ENCODE results near the gene LARP4B.
A peak's percentile ranks its signal among the peaks of the same experiment; 100 is the strongest.

The LARP4B gene

DNA sequence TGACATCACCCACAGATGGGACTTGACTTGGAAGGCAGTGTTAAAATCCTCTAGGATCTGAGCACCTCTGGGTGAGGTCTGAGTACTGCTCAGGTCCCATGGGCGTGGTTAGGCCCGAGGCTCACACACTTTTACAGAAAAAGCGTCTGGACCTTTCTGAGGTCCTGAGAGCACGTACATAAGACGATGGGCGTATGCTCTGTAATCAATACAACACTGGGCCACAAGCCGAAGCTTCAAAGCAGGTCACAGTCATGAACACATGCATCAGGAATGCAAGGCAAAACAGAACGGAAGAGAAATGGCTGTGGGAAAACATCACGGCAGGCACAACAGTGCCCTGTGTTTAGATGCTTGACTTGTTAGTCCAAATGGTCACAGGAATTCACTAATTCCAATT is 112.2 kb downstream of the LARP4B start:
- Histone ChIP-seq H2BK12ac (ENCODE audit: low read length) (no peak overlapping the region), H3K4me1 (ENCODE audit: control insufficient read depth in 2 of 2, insufficient read depth in 1 of 2, low read depth in 1 of 2, low read length in 2 of 2) (no peaks in the 10 kb centered on the region), H2BK120ac (ENCODE audit: low read depth, low read length) (no peak overlapping the region), H3K14ac (ENCODE audit: low read length) (no peak overlapping the region), H3K23ac (ENCODE audit: low read depth, low read length, poor library complexity) (no peak overlapping the region), H3K18ac (ENCODE audit: low read length) (no peak overlapping the region), H2AFZ (ENCODE audit: low read length) (no peak overlapping the region), H3K27ac (replicated peaks; ENCODE audit: low read length) (no peak overlapping the region), H3K27me3 (ENCODE audit: control insufficient read depth in 3 of 3, insufficient read depth in 3 of 3, low read depth in 1 of 3, low read length in 3 of 3) (no peaks in the 10 kb centered on the region), H3K9me3 (replicated peaks in 1 of 2; ENCODE audit: control insufficient read depth in 2 of 2, insufficient read depth in 1 of 2, low read depth in 1 of 2, low read length in 2 of 2) (no peaks in the 10 kb centered on the region), H3K4ac (ENCODE audit: low read length) (no peak overlapping the region), H4K91ac (ENCODE audit: low read depth, low read length, poor library complexity) (no peak overlapping the region), H2AK5ac (ENCODE audit: low read depth, low read length) (no peak overlapping the region), H3K9ac (ENCODE audit: low read depth, low read length, poor library complexity) (no peak overlapping the region), H3K36me3 (replicated peaks in 1 of 2; ENCODE audit: control insufficient read depth in 2 of 2, insufficient read depth in 2 of 2, low read length in 2 of 2) (peaks cover 70 to 100% of the 10 kb centered on the region in 2 donors), H2BK15ac (ENCODE audit: low read length) (no peak overlapping the region), H3K4me3 (ENCODE audit: low read length in 2 of 2) (no peak overlapping the region), H2BK5ac (ENCODE audit: low read length) (no peak overlapping the region), H3K4me2 (ENCODE audit: insufficient read depth, low read length, poor library complexity, severe bottlenecking) (no peak overlapping the region), H3K79me1 (ENCODE audit: low read depth, low read length) (peaks cover 2% of the 10 kb centered on the region), H4K8ac (ENCODE audit: low read depth, low read length) (no peak overlapping the region)
- DNase-seq (ENCODE audit: low spot score), result no peak
- whole genome bisulfite sequencing, 2 donors (ENCODE audit: extremely low coverage in 2 of 2, insufficient read length in 2 of 2, insufficient replicate concordance in 1 of 2), result no CpG with 5 or more reads among the region's 9 CpGs

DNA sequence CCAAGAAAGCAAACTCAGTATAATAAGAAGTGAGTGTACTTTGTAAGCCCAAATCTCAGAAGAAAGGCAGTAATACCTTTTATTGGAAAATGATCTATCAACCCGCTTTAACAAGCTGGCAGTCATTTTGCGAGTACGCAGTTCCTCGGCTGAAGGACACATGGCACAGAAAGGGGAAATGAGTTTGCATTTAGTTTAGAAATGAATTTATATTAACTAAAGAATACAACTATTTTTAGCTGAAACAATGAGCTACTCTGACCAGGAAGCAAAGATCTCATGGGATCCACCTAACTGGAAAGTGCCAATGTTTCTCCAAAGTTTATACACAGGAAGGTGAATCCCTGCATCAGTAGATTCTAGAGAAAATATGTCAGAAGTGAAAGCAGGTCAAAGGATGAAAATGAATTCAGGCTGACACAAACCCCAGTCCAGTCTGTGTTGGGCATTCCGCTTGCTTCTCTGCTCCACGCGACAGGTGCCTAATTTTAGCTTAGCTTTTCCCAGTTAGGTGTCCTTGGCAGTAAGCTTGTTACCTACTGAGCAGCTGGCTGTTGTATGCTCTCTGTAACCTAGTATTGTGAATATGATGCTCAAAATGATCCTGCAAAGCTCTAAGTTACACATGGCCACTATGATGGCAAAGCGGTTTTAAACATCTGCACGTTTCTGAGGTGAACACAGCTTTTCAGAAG is 112.8 kb downstream of the LARP4B start:
- Histone ChIP-seq H4K91ac (ENCODE audit: low read depth, low read length, poor library complexity) (no peak overlapping the region), H3K23ac (ENCODE audit: low read depth, low read length, poor library complexity) (no peak overlapping the region), H2BK5ac (ENCODE audit: low read length) (no peak overlapping the region), H3K27me3 (ENCODE audit: control insufficient read depth in 3 of 3, insufficient read depth in 3 of 3, low read depth in 1 of 3, low read length in 3 of 3) (no peaks in the 10 kb centered on the region), H2AFZ (ENCODE audit: low read length) (no peak overlapping the region), H3K9me3 (replicated peaks in 1 of 2; ENCODE audit: control insufficient read depth in 2 of 2, insufficient read depth in 1 of 2, low read depth in 1 of 2, low read length in 2 of 2) (no peaks in the 10 kb centered on the region), H3K4me1 (ENCODE audit: control insufficient read depth in 2 of 2, insufficient read depth in 1 of 2, low read depth in 1 of 2, low read length in 2 of 2) (no peaks in the 10 kb centered on the region), H3K4me3 (ENCODE audit: low read length in 2 of 2) (no peak overlapping the region), H3K4me2 (ENCODE audit: insufficient read depth, low read length, poor library complexity, severe bottlenecking) (no peak overlapping the region), H2AK5ac (ENCODE audit: low read depth, low read length) (no peak overlapping the region), H3K27ac (replicated peaks; ENCODE audit: low read length) (no peak overlapping the region), H3K79me1 (ENCODE audit: low read depth, low read length) (peaks cover 2% of the 10 kb centered on the region), H4K8ac (ENCODE audit: low read depth, low read length) (no peak overlapping the region), H2BK120ac (ENCODE audit: low read depth, low read length) (no peak overlapping the region), H3K36me3 (replicated peaks in 1 of 2; ENCODE audit: control insufficient read depth in 2 of 2, insufficient read depth in 2 of 2, low read length in 2 of 2) (peaks cover 68 to 98% of the 10 kb centered on the region in 2 donors), H3K9ac (ENCODE audit: low read depth, low read length, poor library complexity) (no peak overlapping the region), H3K14ac (ENCODE audit: low read length) (no peak overlapping the region), H2BK15ac (ENCODE audit: low read length) (no peak overlapping the region), H3K18ac (ENCODE audit: low read length) (no peak overlapping the region), H3K4ac (ENCODE audit: low read length) (no peak overlapping the region), H2BK12ac (ENCODE audit: low read length) (no peak overlapping the region)
- no CpG with 5 or more reads among the region's 9 CpGs for WGBS, 2 donors (ENCODE audit: extremely low coverage in 2 of 2, insufficient read length in 2 of 2, insufficient replicate concordance in 1 of 2)
- DNase-seq (ENCODE audit: low spot score), result no peak

DNA sequence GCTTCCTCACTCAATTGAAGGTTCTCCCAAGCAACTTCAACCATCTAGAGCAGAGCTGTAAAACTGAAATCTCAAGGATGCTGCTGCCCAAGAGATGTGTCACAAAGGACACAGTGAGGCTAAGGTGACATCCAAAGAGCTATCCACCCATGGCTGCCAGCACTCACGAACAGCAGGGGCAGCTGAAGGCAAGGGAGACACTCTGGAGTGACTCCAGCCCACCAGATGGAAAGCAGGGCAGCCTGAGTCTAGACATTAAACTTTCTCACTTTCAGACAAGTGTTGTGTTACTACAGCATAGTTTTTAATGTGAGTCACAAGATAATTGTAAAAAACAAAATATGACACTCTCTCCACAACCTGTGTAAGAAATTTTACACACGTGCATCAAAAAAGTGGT is 113.5 kb downstream of the LARP4B start:
- Histone ChIP-seq H3K23ac (ENCODE audit: low read depth, low read length, poor library complexity) (no peak overlapping the region), H3K27me3 (ENCODE audit: control insufficient read depth in 3 of 3, insufficient read depth in 3 of 3, low read depth in 1 of 3, low read length in 3 of 3) (no peaks in the 10 kb centered on the region), H2AFZ (ENCODE audit: low read length) (no peak overlapping the region), H3K4me1 (ENCODE audit: control insufficient read depth in 2 of 2, insufficient read depth in 1 of 2, low read depth in 1 of 2, low read length in 2 of 2) (no peaks in the 10 kb centered on the region), H2AK5ac (ENCODE audit: low read depth, low read length) (no peak overlapping the region), H3K4me3 (ENCODE audit: low read length in 2 of 2) (no peak overlapping the region), H3K4me2 (ENCODE audit: insufficient read depth, low read length, poor library complexity, severe bottlenecking) (no peak overlapping the region), H3K36me3 (replicated peaks in 1 of 2; ENCODE audit: control insufficient read depth in 2 of 2, insufficient read depth in 2 of 2, low read length in 2 of 2) (peaks cover 65 to 98% of the 10 kb centered on the region in 2 donors), H3K9me3 (replicated peaks in 1 of 2; ENCODE audit: control insufficient read depth in 2 of 2, insufficient read depth in 1 of 2, low read depth in 1 of 2, low read length in 2 of 2) (no peaks in the 10 kb centered on the region), H4K91ac (ENCODE audit: low read depth, low read length, poor library complexity) (no peak overlapping the region), H3K79me1 (ENCODE audit: low read depth, low read length) (peaks cover 2% of the 10 kb centered on the region), H3K4ac (ENCODE audit: low read length) (no peak overlapping the region), H3K9ac (ENCODE audit: low read depth, low read length, poor library complexity) (no peak overlapping the region), H2BK12ac (ENCODE audit: low read length) (no peak overlapping the region), H3K27ac (replicated peaks; ENCODE audit: low read length) (no peak overlapping the region), H4K8ac (ENCODE audit: low read depth, low read length) (no peak overlapping the region), H2BK15ac (ENCODE audit: low read length) (no peak overlapping the region), H2BK5ac (ENCODE audit: low read length) (no peak overlapping the region), H3K18ac (ENCODE audit: low read length) (no peak overlapping the region), H2BK120ac (ENCODE audit: low read depth, low read length) (no peak overlapping the region), H3K14ac (ENCODE audit: low read length) (peak overlapping the region; percentile 21)
- DNase-seq (ENCODE audit: low spot score), result no peak
- no CpG with 5 or more reads among the region's 2 CpGs for whole genome bisulfite sequencing, 2 donors (ENCODE audit: extremely low coverage in 2 of 2, insufficient read length in 2 of 2, insufficient replicate concordance in 1 of 2)

DNA sequence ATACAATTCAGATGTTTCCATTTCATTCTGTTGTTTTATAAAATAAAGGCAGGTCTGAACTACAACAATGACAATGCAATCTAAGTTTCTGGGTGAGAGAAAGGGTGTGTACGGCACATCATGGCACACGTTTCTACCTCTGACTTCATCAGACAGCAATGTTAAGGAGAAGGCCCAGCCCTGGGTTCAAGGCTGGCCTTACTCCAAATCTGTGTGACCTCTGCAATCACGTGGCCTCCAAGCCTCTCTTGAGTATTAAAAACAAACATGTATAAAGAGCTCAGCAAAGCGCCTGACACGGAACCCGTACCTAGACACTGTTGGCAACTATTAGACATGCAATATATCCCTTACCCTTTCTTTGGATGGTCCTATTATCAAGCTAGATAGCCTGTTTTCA is 114.1 kb downstream of the LARP4B start:
- Histone ChIP-seq H2AFZ (ENCODE audit: low read length) (no peak overlapping the region), H3K18ac (ENCODE audit: low read length) (no peak overlapping the region), H3K23ac (ENCODE audit: low read depth, low read length, poor library complexity) (no peak overlapping the region), H4K8ac (ENCODE audit: low read depth, low read length) (no peak overlapping the region), H2BK5ac (ENCODE audit: low read length) (no peak overlapping the region), H3K27ac (replicated peaks; ENCODE audit: low read length) (no peak overlapping the region), H3K14ac (ENCODE audit: low read length) (no peak overlapping the region), H4K91ac (ENCODE audit: low read depth, low read length, poor library complexity) (no peak overlapping the region), H2AK5ac (ENCODE audit: low read depth, low read length) (no peak overlapping the region), H2BK15ac (ENCODE audit: low read length) (no peak overlapping the region), H3K9ac (ENCODE audit: low read depth, low read length, poor library complexity) (no peak overlapping the region), H3K9me3 (replicated peaks in 1 of 2; ENCODE audit: control insufficient read depth in 2 of 2, insufficient read depth in 1 of 2, low read depth in 1 of 2, low read length in 2 of 2) (no peaks in the 10 kb centered on the region), H3K4ac (ENCODE audit: low read length) (no peak overlapping the region), H3K4me3 (ENCODE audit: low read length in 2 of 2) (no peak overlapping the region), H3K4me2 (ENCODE audit: insufficient read depth, low read length, poor library complexity, severe bottlenecking) (no peak overlapping the region), H3K27me3 (ENCODE audit: control insufficient read depth in 3 of 3, insufficient read depth in 3 of 3, low read depth in 1 of 3, low read length in 3 of 3) (no peaks in the 10 kb centered on the region), H3K36me3 (replicated peaks in 1 of 2; ENCODE audit: control insufficient read depth in 2 of 2, insufficient read depth in 2 of 2, low read length in 2 of 2) (peaks cover 62 to 98% of the 10 kb centered on the region in 2 donors), H3K79me1 (ENCODE audit: low read depth, low read length) (peaks cover 2% of the 10 kb centered on the region), H3K4me1 (ENCODE audit: control insufficient read depth in 2 of 2, insufficient read depth in 1 of 2, low read depth in 1 of 2, low read length in 2 of 2) (no peaks in the 10 kb centered on the region), H2BK120ac (ENCODE audit: low read depth, low read length) (no peak overlapping the region), H2BK12ac (ENCODE audit: low read length) (no peak overlapping the region)
- no CpG with 5 or more reads among the region's 6 CpGs for WGBS, 2 donors (ENCODE audit: extremely low coverage in 2 of 2, insufficient read length in 2 of 2, insufficient replicate concordance in 1 of 2)
- no peak for DNase-seq (ENCODE audit: low spot score)
